ENCODE data around the gene CNPPD1.

The CNPPD1 gene

GRCh38 chr2:219218732-219219701 lies 42.3 kb upstream of the CNPPD1 start, which contains the start of gene ABCB6:
Gene ABCB6, minus strand, starts transcription at chr2:219218958. Its CDS starts 285 bp downstream, at chr2:219218673.
- H3K4me1 ChIP-seq = peaks cover 40 to 58% (median 51%) of the 10 kb centered on the region in 10 experiments
- H3K9me3 ChIP-seq (replicated peaks in 1 of 11) = no peaks in the 10 kb centered on the region
- peak within 1 kb of the TSS in 10 of 11 experiments; percentile 57 to 89 (median 74); a peak in 20 of 22 replicates for H3K27ac ChIP-seq
- H3K9ac ChIP-seq = peak within 1 kb of the TSS; percentile 42 to 89 (median 74); a peak in 21 of 22 replicates
- peak within 1 kb of the TSS; percentile 87 to 100 (median 98) for H3K4me2 ChIP-seq
- no peaks in the 10 kb centered on the region for H3K27me3 ChIP-seq
- H3K36me3 ChIP-seq = peaks cover 50 to 74% (median 57%) of the 10 kb centered on the region in 11 experiments
- H3K4me3 ChIP-seq = peak within 1 kb of the TSS; percentile 47 to 72 (median 61)
- peaks cover 4 to 60% (median 31%) of the 10 kb centered on the region in 11 experiments; a peak in 16 of 22 replicates for H4K20me1 ChIP-seq
- no peak for TF ChIP-seq Cebpa-rat (IDR thresholded peaks at IDR 0.05)

GRCh38 chr2:219218217-219218731 lies 41.5 kb upstream of the CNPPD1 start:
- H3K9ac ChIP-seq = peak overlapping the region; percentile 31 to 89 (median 74); a peak in 21 of 22 replicates
- peaks cover 40 to 58% (median 51%) of the 10 kb centered on the region in 10 experiments for H3K4me1 ChIP-seq
- peak overlapping the region; percentile 87 to 100 (median 98) for H3K4me2 ChIP-seq
- H4K20me1 ChIP-seq = peaks cover 4 to 52% (median 31%) of the 10 kb centered on the region in 11 experiments; a peak in 16 of 22 replicates
- H3K27me3 ChIP-seq = no peaks in the 10 kb centered on the region
- H3K27ac ChIP-seq = peak overlapping the region in 10 of 11 experiments; percentile 57 to 89 (median 74); a peak in 20 of 22 replicates
- H3K9me3 ChIP-seq (replicated peaks in 1 of 11) = no peaks in the 10 kb centered on the region
- no peak for TF ChIP-seq Cebpa-rat (IDR thresholded peaks at IDR 0.05)
- H3K4me3 ChIP-seq = peak overlapping the region; percentile 47 to 72 (median 61)
- peaks cover 43 to 74% (median 57%) of the 10 kb centered on the region in 11 experiments for H3K36me3 ChIP-seq

GRCh38 chr2:219216535-219216915 lies 39.8 kb upstream of the CNPPD1 start:
- H3K4me1 ChIP-seq = peaks cover 40 to 58% (median 51%) of the 10 kb centered on the region in 10 experiments
- TF ChIP-seq Cebpa-rat (IDR thresholded peaks at IDR 0.05) = no peak
- peaks cover 32 to 72% (median 52%) of the 10 kb centered on the region in 11 experiments for H3K36me3 ChIP-seq
- H3K9ac ChIP-seq = peak overlapping the region in 4 of 11 experiments; percentile 15 to 86 (median 60); a peak in 4 of 22 replicates
- no peaks in the 10 kb centered on the region for H3K9me3 ChIP-seq (replicated peaks in 1 of 11)
- H3K27me3 ChIP-seq = no peaks in the 10 kb centered on the region
- peak overlapping the region; percentile 26 to 100 (median 98); a peak in 18 of 22 replicates for H3K4me2 ChIP-seq
- H3K27ac ChIP-seq = peak overlapping the region in 3 of 11 experiments; percentile 69 to 89 (median 85); a peak in 3 of 22 replicates
- H4K20me1 ChIP-seq = peaks cover 4 to 42% (median 18%) of the 10 kb centered on the region in 11 experiments; a peak in 15 of 22 replicates
- H3K4me3 ChIP-seq = no peak overlapping the region

GRCh38 chr2:219215871-219216534 lies 39.3 kb upstream of the CNPPD1 start:
- Histone ChIP-seq H3K4me1 (peaks cover 40 to 61% (median 50%) of the 10 kb centered on the region in 10 experiments), H3K4me2 (peak overlapping the region in 10 of 11 experiments; percentile 26 to 100 (median 98); a peak in 17 of 22 replicates), H3K27ac (peak overlapping the region in 1 of 11 experiments; percentile 85; a peak in 3 of 22 replicates), H3K4me3 (no peak overlapping the region), H4K20me1 (peaks cover 4 to 42% (median 17%) of the 10 kb centered on the region in 11 experiments; a peak in 15 of 22 replicates), H3K27me3 (no peaks in the 10 kb centered on the region), H3K36me3 (peaks cover 27 to 70% (median 50%) of the 10 kb centered on the region in 11 experiments), H3K9me3 (replicated peaks in 1 of 11) (no peaks in the 10 kb centered on the region), H3K9ac (peak overlapping the region in 2 of 11 experiments; percentile 15 to 45; a peak in 2 of 22 replicates)
- TF ChIP-seq Cebpa-rat (IDR thresholded peaks at IDR 0.05) = no peak

GRCh38 chr2:219214786-219215185 lies 38.1 kb upstream of the CNPPD1 start:
- peaks cover 20 to 70% (median 49%) of the 10 kb centered on the region in 11 experiments for H3K36me3 ChIP-seq
- H3K9me3 ChIP-seq (replicated peaks in 1 of 11) = no peaks in the 10 kb centered on the region
- peaks cover 47 to 61% (median 51%) of the 10 kb centered on the region in 10 experiments for H3K4me1 ChIP-seq
- no peak overlapping the region for H3K4me2 ChIP-seq
- no peak overlapping the region for H3K4me3 ChIP-seq
- H4K20me1 ChIP-seq = peaks cover under 1 to 37% (median 7%) of the 10 kb centered on the region in 11 experiments; a peak in 14 of 22 replicates
- H3K27me3 ChIP-seq = no peaks in the 10 kb centered on the region
- no peak overlapping the region for H3K27ac ChIP-seq
- H3K9ac ChIP-seq = no peak overlapping the region; a peak in 1 of 22 replicates
- no peak for TF ChIP-seq Cebpa-rat (IDR thresholded peaks at IDR 0.05)

- Histone ChIP-seq H3K9me3 (replicated peaks in 1 of 11) (no peaks in the 10 kb centered on the region), H3K27ac (no peak overlapping the region; a peak in 1 of 22 replicates), H3K9ac (peak overlapping the region in 4 of 11 experiments; percentile 2 to 37 (median 20); a peak in 4 of 22 replicates), H3K4me2 (no peak overlapping the region), H4K20me1 (peaks cover 0 to 36% (median 5%) of the 10 kb centered on the region in 11 experiments; a peak in 13 of 22 replicates), H3K36me3 (peaks cover 20 to 73% (median 52%) of the 10 kb centered on the region in 11 experiments; a peak in 21 of 22 replicates), H3K4me3 (no peak overlapping the region), H3K27me3 (no peaks in the 10 kb centered on the region), H3K4me1 (peaks cover 47 to 61% (median 51%) of the 10 kb centered on the region in 10 experiments)
- TF ChIP-seq Cebpa-rat (IDR thresholded peaks at IDR 0.05) = no peak
Measured at GRCh38 chr2:219214141-219214540, 37.4 kb upstream of the CNPPD1 start.

- peaks cover 47 to 61% (median 53%) of the 10 kb centered on the region in 10 experiments for H3K4me1 ChIP-seq
- peak overlapping the region in 1 of 11 experiments; percentile 1; a peak in 1 of 22 replicates for H3K27ac ChIP-seq
- peaks cover 26 to 78% (median 57%) of the 10 kb centered on the region in 11 experiments for H3K36me3 ChIP-seq
Measured at GRCh38 chr2:219213486-219214071, 36.9 kb upstream of the CNPPD1 start.

More at GRCh38 chr2:219213486-219214071, 36.9 kb upstream of the CNPPD1 start:
- H3K9ac ChIP-seq = peak overlapping the region in 4 of 11 experiments; percentile 2 to 37 (median 15); a peak in 2 of 22 replicates
- peaks cover 0 to 42% (median 5%) of the 10 kb centered on the region in 11 experiments; a peak in 8 of 22 replicates for H4K20me1 ChIP-seq
- H3K4me2 ChIP-seq = no peak overlapping the region
- no peaks in the 10 kb centered on the region for H3K9me3 ChIP-seq (replicated peaks in 1 of 11)
- H3K4me3 ChIP-seq = no peak overlapping the region
- no peak for TF ChIP-seq Cebpa-rat (IDR thresholded peaks at IDR 0.05)
- no peaks in the 10 kb centered on the region for H3K27me3 ChIP-seq

Data from BLaER1 treated with 17β-estradiol and CSF1 and Interleukin-3, amounts not matched to agents 10 nM and 100 nM (cell line).